GM18867 (cell line): ENCODE results near the gene KDELR3.
"Not testable (repeated sequence)": the region's sequence is repeated elsewhere in the genome, so short reads cannot be mapped to it uniquely, and the experiment has no call there.

Source experiments
- ATAC-seq: cut with Tn5 transposase; IDR thresholded peaks from one replicate; pipeline ENCODE4 v1.9.1; 2021; ENCODE audit warnings: mild to moderate bottlenecking, moderate library complexity; ENCODE audit not compliant: unreplicated experiment

The KDELR3 gene

GRCh38 chr22:38455530-38456271 is 12.2 kb upstream of the KDELR3 start:
- no peak for ATAC-seq

- ATAC-seq: no peak
These were observed 11.5 kb upstream of the KDELR3 start for GRCh38 chr22:38456272-38456835.

GRCh38 chr22:38456841-38457699 is 10.8 kb upstream of the KDELR3 start:
- no peak for ATAC-seq

GRCh38 chr22:38460426-38460840 is 7.5 kb upstream of the KDELR3 start:
- no peak for ATAC-seq

- ATAC-seq: no peak
These were observed 6.9 kb upstream of the KDELR3 start for GRCh38 chr22:38461057-38461413.

GRCh38 chr22:38461414-38462081 is 6.3 kb upstream of the KDELR3 start:
- ATAC-seq: no peak

- ATAC-seq: no peak
These were observed 4.7 kb upstream of the KDELR3 start for GRCh38 chr22:38462960-38463784.

- no peak for ATAC-seq
These were observed 2.8 kb upstream of the KDELR3 start for GRCh38 chr22:38464992-38465672.

GRCh38 chr22:38465673-38466490 is 2.0 kb upstream of the KDELR3 start:
- no peak for ATAC-seq

- no peak for ATAC-seq
These were observed 425 bp upstream of the KDELR3 start for GRCh38 chr22:38467438-38467903.

- no peak for ATAC-seq
These were observed 778 bp downstream of the KDELR3 start for GRCh38 chr22:38468443-38469305.

- no peak for ATAC-seq
These were observed 1.4 kb downstream of the KDELR3 start for GRCh38 chr22:38469306-38469781.

GRCh38 chr22:38470179-38470578 is 2.3 kb downstream of the KDELR3 start:
- ATAC-seq: not testable (repeated sequence)

- ATAC-seq: no peak
These were observed 3.3 kb downstream of the KDELR3 start for GRCh38 chr22:38471237-38471636.

- no peak for ATAC-seq
These were observed 6.2 kb downstream of the KDELR3 start for GRCh38 chr22:38474003-38474607.

GRCh38 chr22:38477585-38477984 is 9.7 kb downstream of the KDELR3 start:
- ATAC-seq: no peak

- ATAC-seq: no peak
These were observed 11.4 kb downstream of the KDELR3 start for GRCh38 chr22:38479096-38479837.
